ENCODE data around the gene TMEM144.

DNA sequence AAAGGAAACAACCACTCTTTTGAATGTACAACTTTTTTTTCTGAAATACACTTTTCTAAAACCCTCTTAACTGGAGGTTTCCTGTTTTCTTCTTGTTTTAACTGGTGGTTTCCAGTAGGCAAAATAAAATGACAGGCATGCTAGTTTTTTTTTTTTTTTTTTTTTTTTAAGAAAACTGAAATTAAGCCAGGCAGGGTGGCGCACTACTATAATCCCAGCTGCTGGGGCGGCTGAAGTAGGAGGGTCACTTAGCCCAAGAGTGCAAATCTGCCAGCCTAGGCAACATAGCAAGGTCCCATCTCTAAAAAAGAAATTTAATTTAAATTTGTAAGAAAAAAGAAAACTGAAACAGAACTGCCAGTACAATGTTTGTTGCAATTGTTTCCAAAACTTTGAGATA is 44.0 kb downstream of the TMEM144 start:
- TF ChIP-seq, protein P1, sequence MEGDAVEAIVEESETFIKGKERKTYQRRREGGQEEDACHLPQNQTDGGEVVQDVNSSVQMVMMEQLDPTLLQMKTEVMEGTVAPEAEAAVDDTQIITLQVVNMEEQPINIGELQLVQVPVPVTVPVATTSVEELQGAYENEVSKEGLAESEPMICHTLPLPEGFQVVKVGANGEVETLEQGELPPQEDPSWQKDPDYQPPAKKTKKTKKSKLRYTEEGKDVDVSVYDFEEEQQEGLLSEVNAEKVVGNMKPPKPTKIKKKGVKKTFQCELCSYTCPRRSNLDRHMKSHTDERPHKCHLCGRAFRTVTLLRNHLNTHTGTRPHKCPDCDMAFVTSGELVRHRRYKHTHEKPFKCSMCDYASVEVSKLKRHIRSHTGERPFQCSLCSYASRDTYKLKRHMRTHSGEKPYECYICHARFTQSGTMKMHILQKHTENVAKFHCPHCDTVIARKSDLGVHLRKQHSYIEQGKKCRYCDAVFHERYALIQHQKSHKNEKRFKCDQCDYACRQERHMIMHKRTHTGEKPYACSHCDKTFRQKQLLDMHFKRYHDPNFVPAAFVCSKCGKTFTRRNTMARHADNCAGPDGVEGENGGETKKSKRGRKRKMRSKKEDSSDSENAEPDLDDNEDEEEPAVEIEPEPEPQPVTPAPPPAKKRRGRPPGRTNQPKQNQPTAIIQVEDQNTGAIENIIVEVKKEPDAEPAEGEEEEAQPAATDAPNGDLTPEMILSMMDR (IDR thresholded peaks at IDR 0.05), result no peak
- no peak for TF ChIP-seq POLR2A (IDR thresholded peaks at IDR 0.05)

Data from ovary (tissue), 3 donors.